Testis (tissue), 2 donors: ENCODE results near the gene PGM1.

ENCODE experiments used
- CTCF ChIP-seq, 3 experiments: fragments of 450-650 bp in 2 of 3; fragments of 200-600 bp in 1 of 3; sonication (generic) in 1 of 3; IDR thresholded peaks; one replicate each; pipeline ENCODE4 v1.5.1; 2016 to 2019; ENCODE audit warnings: antibody characterized with exemption in 3 of 3, mild to moderate bottlenecking in 2 of 3, moderate library complexity in 1 of 3
- POLR2A ChIP-seq: fragments of 450-650 bp; IDR thresholded peaks from one replicate; pipeline ENCODE4 v1.6.1; 2017; ENCODE audit warnings: antibody characterized with exemption, mild to moderate bottlenecking, moderate library complexity

- TF ChIP-seq CTCF (IDR thresholded peaks at IDR 0.05) (no peak), POLR2A (no peak)
Measured at GRCh38 chr1:63643517-63643916, 50.3 kb downstream of the PGM1 start.
